Renal cortex interstitium (tissue), 15 donors: ENCODE data around the gene LGALS16. TPM values are rescaled to one million over a fixed set of nuclear protein-coding genes. Genes with fewer than 3 reads are reported as not detected.
A peak's percentile ranks its signal among the peaks of the same experiment; 100 is the strongest.
"Not testable (repeated sequence)": the region's sequence is repeated elsewhere in the genome, so short reads cannot be mapped to it uniquely, and the experiment has no call there.

Experiments used
- DNase-seq, 11 donors: peaks; one replicate each; pipeline ENCODE4 v3.0.0-alpha.2; 2013; ENCODE audit warnings: low read depth in 9 of 11, low spot score in 4 of 11; ENCODE audit errors: extremely low read depth in 1 of 11
- long read RNA-seq, 16 experiments: transcript quantifications; one replicate each; lab custom pipeline, GENCODE V29; 2026
- polyA plus RNA-seq, 3 donors: library from polyadenylated mRNA; unstranded; fragments of 120-200 nt; gene quantifications; one replicate each; pipeline ENCODE4 v1.2.1, GENCODE V29; 2013; ENCODE audit not compliant: insufficient read length in 3 of 3

LGALS16 gene
- polyA plus RNA-seq = not detected
- long read RNA-seq, donor 1 = 0 reads
- long read RNA-seq, donor 2, partial matches to known transcripts = 0 of 1 reads
- long read RNA-seq, donor 2, other reads (novel, unspliced or antisense) = 0 of 1 reads
- long read RNA-seq, donor 3 = 0 reads
- long read RNA-seq, donor 4 = 0 reads
- long read RNA-seq, donor 5 = 0 reads
- long read RNA-seq, donor 6 = 0 reads
- long read RNA-seq, donor 7 = 0 reads
- long read RNA-seq, donor 8 = 0 reads
- long read RNA-seq, donor 9 = 0 reads
- long read RNA-seq, donor 10 = 0 reads
- long read RNA-seq, donor 11 = 0 reads
- long read RNA-seq, donor 12 = 0 reads
- long read RNA-seq, donor 13 = 0 reads
- long read RNA-seq, donor 14 = 0 reads
- long read RNA-seq, donor 15 = 0 reads
- long read RNA-seq, donor 16 = 0 reads

GRCh38 chr19:39655613-39656012 is at the start of gene LGALS16:
Gene LGALS16, plus strand, starts transcription at chr19:39655913. Its CDS starts 49 bp downstream, at chr19:39655962.
- no peak for DNase-seq

GRCh38 chr19:39607021-39607420 is 48.7 kb upstream of the LGALS16 start:
- DNase-seq = no peak

- no peak for DNase-seq
These were observed 48.2 kb upstream of the LGALS16 start for GRCh38 chr19:39607561-39607960.

DNA sequence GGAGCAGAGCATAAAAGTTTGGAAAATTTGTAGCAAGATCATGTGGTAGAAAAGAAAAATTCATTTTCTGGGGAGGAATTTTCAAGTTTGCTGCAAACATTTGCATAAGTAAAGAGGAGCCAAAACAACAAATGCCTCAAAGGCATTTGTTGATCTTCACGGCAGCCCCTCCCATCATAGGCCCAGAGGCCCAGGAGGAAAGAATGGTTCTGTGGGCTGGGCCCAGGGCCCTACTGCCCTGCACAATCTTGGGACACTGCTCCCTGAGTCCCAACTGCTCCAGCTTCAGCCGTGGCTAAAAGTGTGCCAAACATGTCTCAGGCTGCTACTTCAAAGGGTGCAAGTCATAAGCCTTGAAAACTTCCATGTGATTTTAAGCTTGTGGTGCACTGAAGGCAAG is 42.1 kb upstream of the LGALS16 start:
- DNase-seq = no peak

DNA sequence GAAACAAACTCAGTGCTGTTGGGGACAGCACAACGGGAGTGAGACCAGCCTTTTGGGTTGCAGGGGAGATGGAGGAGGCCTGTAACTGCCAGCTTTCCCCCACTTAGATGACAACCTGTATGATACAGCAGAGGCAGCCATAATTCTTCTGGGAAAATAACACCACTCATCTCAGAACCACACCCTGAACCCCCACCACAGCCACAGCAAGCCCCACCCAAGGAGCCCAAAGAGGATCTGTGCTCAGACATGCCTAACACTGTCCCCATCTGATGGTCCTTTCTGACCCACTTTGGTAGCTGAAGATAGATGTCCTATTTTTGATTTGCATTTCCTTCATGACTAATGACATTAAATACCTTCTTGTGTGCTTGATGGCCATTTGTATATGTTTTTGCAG is 38.0 kb upstream of the LGALS16 start:
- DNase-seq = no peak

DNA sequence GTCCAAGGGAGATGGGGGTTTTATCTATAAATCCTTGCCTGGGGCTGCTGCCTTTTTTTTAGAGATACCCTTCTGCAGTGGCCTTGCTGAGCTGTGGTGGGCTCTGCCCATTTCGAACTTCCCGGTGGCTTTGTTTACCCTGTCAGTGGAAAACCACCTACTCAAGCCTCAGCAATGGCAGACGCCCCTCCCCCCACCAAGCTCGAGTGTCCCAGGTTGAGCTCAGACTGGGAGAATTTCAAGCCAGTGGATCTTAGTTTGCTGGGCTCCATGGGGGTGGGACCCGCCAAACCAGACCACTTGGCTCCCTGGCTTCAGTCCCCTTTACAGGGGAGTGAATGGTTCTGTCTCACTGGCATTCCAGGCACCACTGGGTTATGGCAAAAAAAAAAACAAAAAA is 31.8 kb upstream of the LGALS16 start:
- no peak for DNase-seq

- DNase-seq = not testable (repeated sequence)
These were observed 28.1 kb upstream of the LGALS16 start for GRCh38 chr19:39627631-39628030.

DNA sequence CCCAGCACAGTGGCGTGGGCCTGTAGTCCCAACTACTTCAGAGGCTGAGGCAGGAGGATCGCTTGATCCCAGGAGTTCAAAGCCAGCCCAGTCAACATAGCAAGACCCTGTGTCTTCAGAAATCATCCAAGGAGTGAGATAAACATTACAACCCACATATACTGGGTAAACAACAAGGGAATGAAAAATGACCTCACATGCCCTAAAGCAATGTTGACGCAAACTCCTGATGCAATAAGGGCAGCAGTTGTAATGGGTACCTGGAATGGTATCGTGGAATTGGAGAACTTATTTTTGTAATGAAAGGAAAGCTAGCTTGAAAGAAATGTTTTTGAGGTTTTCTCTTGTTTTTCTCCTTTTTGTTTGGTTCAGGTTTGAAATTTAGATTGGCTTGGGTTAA is 24.5 kb upstream of the LGALS16 start:
- DNase-seq = no peak

DNA sequence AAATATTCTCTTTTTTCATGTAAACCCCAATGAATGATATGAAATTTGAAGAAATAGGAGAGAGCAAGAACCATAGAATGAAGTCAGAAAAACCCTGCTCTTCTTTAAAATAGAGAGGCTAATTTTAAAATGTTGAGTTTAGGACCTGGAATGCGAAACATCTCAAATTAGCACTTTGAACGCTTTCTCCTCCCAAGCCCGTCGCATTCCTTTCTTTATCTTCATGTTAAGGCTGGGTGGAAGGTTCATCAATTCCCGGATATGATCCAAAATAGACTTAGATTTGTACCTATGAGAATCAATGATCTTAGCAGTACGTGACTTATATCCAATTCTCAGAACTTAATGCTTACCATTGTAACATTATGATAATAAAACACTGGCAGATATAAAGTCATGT is 24.1 kb upstream of the LGALS16 start:
- no peak for DNase-seq

DNA sequence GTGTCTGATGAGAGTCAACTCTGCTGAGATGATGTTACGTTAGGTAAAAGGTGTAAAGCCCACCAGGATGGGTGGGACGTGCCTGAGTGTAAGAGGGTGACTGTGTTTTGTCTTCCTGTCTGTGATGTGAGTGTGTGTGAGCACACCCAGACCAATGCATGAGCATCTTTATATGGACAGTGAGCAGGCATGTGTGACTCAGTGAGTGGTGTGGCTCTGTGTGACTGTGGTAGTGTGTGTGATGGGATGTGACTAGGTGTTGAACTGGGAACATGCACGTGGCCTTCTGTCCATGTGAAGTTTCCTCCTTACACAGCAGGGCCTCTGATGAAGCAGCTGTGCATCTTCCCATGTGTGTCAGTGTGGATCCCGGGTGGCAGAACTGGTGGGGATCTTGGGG is 17.8 kb upstream of the LGALS16 start:
- no peak for DNase-seq

GRCh38 chr19:39641773-39642172 is 13.9 kb upstream of the LGALS16 start:
- DNase-seq = no peak

DNA sequence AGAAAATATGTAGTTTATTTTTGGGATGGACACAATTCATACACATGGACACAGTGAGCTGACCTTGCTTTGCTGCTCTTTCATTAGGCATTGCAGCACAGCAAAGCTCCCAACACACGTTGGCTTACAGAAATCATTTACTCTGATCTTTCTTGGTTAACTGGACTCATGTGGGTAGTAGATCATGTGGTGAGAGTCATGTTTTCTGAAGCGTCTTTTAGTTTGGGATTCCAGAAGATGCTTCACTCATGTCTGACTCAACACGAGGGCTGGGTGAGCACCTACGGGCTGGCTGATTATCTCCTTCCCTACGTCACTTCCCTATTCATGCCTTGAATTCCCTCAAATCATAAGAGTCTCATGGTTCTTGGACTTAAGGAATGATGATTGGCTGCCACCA is 12.1 kb upstream of the LGALS16 start:
- DNase-seq = no peak

GRCh38 chr19:39645800-39646411 is 9.8 kb upstream of the LGALS16 start:
- DNase-seq = peak in 10 of 11 donors; percentile 5 to 44 (median 25)

- DNase-seq = no peak
These were observed 7.8 kb upstream of the LGALS16 start for GRCh38 chr19:39647918-39648317.

DNA sequence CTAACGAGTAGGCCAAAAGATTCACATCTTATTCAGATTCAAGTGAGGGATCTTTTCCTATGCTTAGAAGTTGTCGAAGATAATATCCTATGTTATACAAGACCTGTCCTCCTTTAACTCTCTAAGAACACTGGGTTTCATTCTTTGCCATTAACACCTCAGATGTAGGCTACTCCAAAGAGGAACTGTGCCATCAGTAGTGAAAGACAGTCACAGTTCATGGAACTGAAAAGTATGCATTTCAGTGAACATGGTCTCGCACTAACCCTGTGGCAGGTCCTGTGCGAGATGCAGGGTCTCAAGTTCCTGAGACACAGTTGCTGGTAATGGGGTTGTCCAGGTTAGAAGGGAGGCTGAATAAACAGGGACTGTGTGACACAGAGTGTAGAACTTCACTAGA is 4.1 kb downstream of the LGALS16 start:
- no peak for DNase-seq

DNA sequence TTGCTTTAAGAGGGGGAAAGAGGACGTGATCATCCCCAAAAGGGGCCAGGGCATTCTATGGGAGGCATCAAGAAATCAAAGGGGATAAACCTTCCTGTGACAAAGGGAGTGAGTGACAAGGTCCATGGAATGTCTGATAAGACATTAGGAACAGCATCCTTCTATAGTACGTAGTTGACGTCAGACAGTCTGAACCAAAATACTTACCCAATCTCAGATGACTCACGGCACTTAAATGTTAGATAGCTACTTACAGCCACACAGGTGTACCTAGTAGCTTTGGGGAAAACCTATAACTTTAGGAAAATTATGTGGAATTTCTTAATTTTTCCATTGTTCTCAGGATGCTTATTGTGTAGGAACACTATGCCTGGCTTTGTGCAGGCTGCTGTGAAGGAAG is 4.9 kb downstream of the LGALS16 start:
- DNase-seq = no peak

DNA sequence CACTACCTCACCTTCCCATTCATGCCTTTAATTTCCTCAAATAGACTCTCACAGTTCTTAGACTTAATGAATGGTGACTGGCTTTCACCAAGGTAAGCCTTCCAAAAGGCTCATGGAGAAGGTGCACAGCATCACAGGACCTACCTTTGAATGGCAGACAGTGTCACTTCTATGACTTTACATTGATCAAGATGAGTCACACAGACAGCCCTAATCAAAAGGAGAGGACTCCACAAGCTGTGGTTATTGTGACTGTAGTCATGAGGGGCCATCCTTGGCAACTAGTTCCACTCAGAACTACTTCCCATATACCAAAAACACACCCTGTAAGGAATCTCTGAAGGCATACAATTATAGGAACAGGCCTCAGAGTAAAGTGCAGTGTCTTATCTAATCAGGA is 5.9 kb downstream of the LGALS16 start:
- DNase-seq = no peak

DNA sequence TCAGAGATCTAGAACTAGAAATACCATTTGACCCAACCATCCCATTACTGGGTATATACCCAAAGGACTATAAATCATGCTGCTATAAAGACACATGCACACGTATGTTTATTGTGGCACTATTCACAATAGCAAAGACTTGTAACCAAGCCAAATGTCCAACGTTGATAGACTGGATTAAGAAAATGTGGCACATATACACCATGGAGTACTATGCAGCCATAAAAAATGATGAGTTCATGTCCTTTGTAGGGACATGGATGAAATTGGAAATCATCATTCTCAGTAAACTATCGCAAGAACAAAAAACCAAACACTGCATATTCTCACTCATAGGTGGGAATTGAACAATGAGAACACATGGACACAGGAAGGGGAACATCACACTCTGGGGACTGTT is 14.1 kb downstream of the LGALS16 start:
- not testable (repeated sequence) for DNase-seq

DNA sequence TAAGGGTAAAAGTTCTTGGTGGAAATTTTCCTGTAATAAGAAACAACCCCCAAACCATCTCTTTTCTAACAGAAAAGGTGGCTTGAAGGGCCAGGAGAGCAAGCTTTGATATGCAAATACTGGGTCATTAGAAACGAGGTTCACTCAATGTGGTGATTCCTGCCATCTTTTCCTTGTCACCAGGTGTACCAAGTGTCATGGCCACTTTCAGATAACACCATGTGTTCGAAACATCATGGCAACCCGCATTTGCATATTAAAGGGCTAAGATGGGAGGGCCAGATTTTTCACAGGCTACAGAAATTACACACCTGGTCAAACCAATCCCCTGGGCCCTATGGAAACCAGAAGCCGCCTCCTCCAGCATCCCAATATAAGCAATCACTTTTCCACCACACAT is 15.3 kb downstream of the LGALS16 start:
- no peak for DNase-seq

- peak; percentile 20 to 51 (median 35) for DNase-seq
These were observed 16.1 kb downstream of the LGALS16 start for GRCh38 chr19:39671739-39672363.
